Neural progenitor cell (in vitro differentiated cells): ENCODE results near the gene VWA3A.
A peak's percentile ranks its signal among the peaks of the same experiment; 100 is the strongest.

Source experiments
- CTCF ChIP-seq: fragments of 200-600 bp; sonication (generic); IDR thresholded peaks from 2 replicates; pipeline ENCODE4 v1.5.1; 2017; ENCODE audit warnings: antibody characterized with exemption, mild to moderate bottlenecking
- EZH2phosphoT487 ChIP-seq: fragments of 200-600 bp; sonication (generic); IDR thresholded peaks from 2 replicates; pipeline ENCODE4 v1.6.1; 2017; ENCODE audit warnings: antibody characterized with exemption

- TF ChIP-seq CTCF (peak; percentile 58), EZH2phosphoT487 (no peak)
Measured at GRCh38 chr16:22055881-22056280, 36.5 kb upstream of the VWA3A start.
